Progenitor cell of endocrine pancreas (in vitro differentiated cells): ENCODE measurements around the gene LEFTY1. TPM values are rescaled to one million over a fixed set of nuclear protein-coding genes. Genes with fewer than 3 reads are reported as not detected.

Source experiments
- DNase-seq: peaks from one replicate; pipeline ENCODE4 v3.0.0; 2021; ENCODE audit warnings: low spot score; ENCODE audit not compliant: unreplicated experiment
- H3K27ac Mint-ChIP-seq: 2 replicates; pipeline ENCODE4 v1.8.0; 2021; ENCODE audit warnings: mild to moderate bottlenecking, moderate library complexity, mixed read lengths
- H3K27me3 Mint-ChIP-seq: 2 replicates; pipeline ENCODE4 v1.8.0; 2021; ENCODE audit warnings: mixed read lengths
- H3K36me3 Mint-ChIP-seq: 2 replicates; pipeline ENCODE4 v1.8.0; 2022; ENCODE audit warnings: mixed read lengths; ENCODE audit not compliant: insufficient read depth
- H3K4me1 Mint-ChIP-seq: 2 replicates; pipeline ENCODE4 v1.8.0; 2021; ENCODE audit warnings: low read depth, mixed read lengths
- H3K4me3 Mint-ChIP-seq: 2 replicates; pipeline ENCODE4 v1.8.0; 2021; ENCODE audit warnings: low read depth, mild to moderate bottlenecking, moderate library complexity, mixed read lengths
- H3K9me3 Mint-ChIP-seq: 2 replicates; pipeline ENCODE4 v1.8.0; 2021; ENCODE audit warnings: low read depth, mixed read lengths
- CTCF ChIP-seq: fragments of 200-600 bp; sonication (generic); IDR thresholded peaks from one replicate; pipeline ENCODE4 v1.5.0; 2021; ENCODE audit warnings: antibody characterized with exemption, mild to moderate bottlenecking; ENCODE audit not compliant: unreplicated experiment
- total RNA-seq: library from RNA; stranded (reverse); gene quantifications from 2 replicates; pipeline ENCODE4 v1.2.1, GENCODE V29; 2021

The LEFTY1 gene
- total RNA-seq, 1 donor from 2014 or later, result 26.0 TPM

GRCh38 chr1:225848030-225848955 lies 40.7 kb downstream of the LEFTY1 start:
- Mint-ChIP-seq H3K27me3 (no peaks in the 10 kb centered on the region), H3K9me3 (peaks cover 3% of the 10 kb centered on the region), H3K4me1 (peaks cover 5% of the 10 kb centered on the region), H3K4me3 (no peak overlapping the region), H3K27ac (peak overlapping the region; percentile 45), H3K36me3 (peaks cover 45% of the 10 kb centered on the region)
- DNase-seq, result no peak
- no peak for TF ChIP-seq CTCF

- peaks cover 39% of the 10 kb centered on the region for H3K36me3 Mint-ChIP-seq
- TF ChIP-seq CTCF, result no peak
- H3K27ac Mint-ChIP-seq, result no peak overlapping the region
- no peaks in the 10 kb centered on the region for H3K27me3 Mint-ChIP-seq
- peaks cover 3% of the 10 kb centered on the region for H3K9me3 Mint-ChIP-seq
- H3K4me3 Mint-ChIP-seq, result no peak overlapping the region
- DNase-seq, result no peak
- H3K4me1 Mint-ChIP-seq, result peaks cover 7% of the 10 kb centered on the region
Observed at GRCh38 chr1:225847610-225848009, 41.3 kb downstream of the LEFTY1 start.

- no peak for TF ChIP-seq CTCF
- Mint-ChIP-seq H3K27me3 (no peaks in the 10 kb centered on the region), H3K36me3 (peaks cover 30% of the 10 kb centered on the region), H3K27ac (no peak overlapping the region), H3K4me3 (no peak overlapping the region), H3K9me3 (no peaks in the 10 kb centered on the region), H3K4me1 (peaks cover 7% of the 10 kb centered on the region)
- DNase-seq, result no peak
Observed at GRCh38 chr1:225846331-225847310, 42.3 kb downstream of the LEFTY1 start.

- Mint-ChIP-seq H3K27me3 (no peaks in the 10 kb centered on the region), H3K36me3 (peaks cover 25% of the 10 kb centered on the region), H3K9me3 (no peaks in the 10 kb centered on the region), H3K4me3 (no peak overlapping the region), H3K27ac (no peak overlapping the region), H3K4me1 (peaks cover 7% of the 10 kb centered on the region)
- peak; percentile 56 for DNase-seq
- peak; percentile 71 for TF ChIP-seq CTCF
Observed at GRCh38 chr1:225845571-225846259, 43.2 kb downstream of the LEFTY1 start.
